NT2/D1 (cell line): ENCODE results near the gene TMEM164.

Source experiments
- DNase-seq: peaks from one replicate; pipeline ENCODE4 v3.0.0-alpha.2; 2011; ENCODE audit warnings: low read depth, low spot score
- H3K27me3 ChIP-seq: 2 replicates; pipeline ENCODE4 v1.6.0; 2011; ENCODE audit warnings: mild to moderate bottlenecking; ENCODE audit not compliant: insufficient read length, insufficient read depth
- H3K36me3 ChIP-seq: 2 replicates; pipeline ENCODE4 v1.6.1; 2011; ENCODE audit warnings: mild to moderate bottlenecking, low read length, mixed read lengths; ENCODE audit not compliant: insufficient read depth, insufficient read length
- H3K4me1 ChIP-seq: 2 replicates; pipeline ENCODE4 v1.5.1; 2011; ENCODE audit not compliant: insufficient read depth, insufficient read length
- H3K4me3 ChIP-seq: 2 replicates; pipeline ENCODE4 v1.5.1; 2011; ENCODE audit warnings: low read depth; ENCODE audit not compliant: insufficient read length
- H3K9ac ChIP-seq: 2 replicates; pipeline ENCODE4 v1.6.0; 2011; ENCODE audit warnings: low read depth; ENCODE audit not compliant: insufficient read length
- H3K9me3 ChIP-seq: 2 replicates; pipeline ENCODE4 v1.5.1; 2011; ENCODE audit warnings: mild to moderate bottlenecking, low read length; ENCODE audit not compliant: insufficient read depth
- SUZ12 ChIP-seq: IDR thresholded peaks from 2 replicates; pipeline ENCODE4 v1.6.1; 2011; ENCODE audit not compliant: insufficient read length, insufficient read depth; ENCODE audit errors: extremely low read depth
- YY1 ChIP-seq: IDR thresholded peaks from 2 replicates; pipeline ENCODE4 v1.6.1; 2011; ENCODE audit not compliant: insufficient read length, insufficient read depth
- ZNF274 ChIP-seq: IDR thresholded peaks from 2 replicates; pipeline ENCODE4 v1.6.1; 2011; ENCODE audit warnings: mild to moderate bottlenecking, low read depth, low read length

Gene TMEM164

DNA sequence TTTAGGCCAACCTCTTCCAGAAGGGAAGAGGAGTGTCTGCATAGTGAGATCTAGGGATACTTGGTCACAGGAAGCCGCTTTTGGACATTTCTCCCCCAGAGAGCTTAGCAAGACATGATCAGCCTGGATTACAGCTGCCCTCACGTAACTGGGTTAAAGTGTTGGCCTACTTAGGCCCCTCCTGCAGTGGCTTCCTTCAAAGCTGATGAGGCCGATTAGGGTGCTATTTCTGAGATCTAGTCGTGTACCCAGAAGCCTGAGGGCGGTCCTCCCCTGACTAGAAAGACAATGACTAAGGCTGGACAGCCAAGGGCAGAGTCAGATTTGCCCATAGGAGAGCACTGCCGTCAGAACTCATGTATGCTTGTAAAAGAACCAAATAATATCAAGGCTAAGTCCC is 180.0 kb downstream of the TMEM164 start:
- Histone ChIP-seq H3K27me3 (no peaks in the 10 kb centered on the region), H3K4me3 (no peak overlapping the region), H3K36me3 (peaks cover 4% of the 10 kb centered on the region), H3K4me1 (peaks cover 3% of the 10 kb centered on the region), H3K9ac (no peak overlapping the region), H3K9me3 (no peaks in the 10 kb centered on the region)
- TF ChIP-seq SUZ12 (no peak), ZNF274 (no peak), YY1 (no peak)
- DNase-seq, result no peak

DNA sequence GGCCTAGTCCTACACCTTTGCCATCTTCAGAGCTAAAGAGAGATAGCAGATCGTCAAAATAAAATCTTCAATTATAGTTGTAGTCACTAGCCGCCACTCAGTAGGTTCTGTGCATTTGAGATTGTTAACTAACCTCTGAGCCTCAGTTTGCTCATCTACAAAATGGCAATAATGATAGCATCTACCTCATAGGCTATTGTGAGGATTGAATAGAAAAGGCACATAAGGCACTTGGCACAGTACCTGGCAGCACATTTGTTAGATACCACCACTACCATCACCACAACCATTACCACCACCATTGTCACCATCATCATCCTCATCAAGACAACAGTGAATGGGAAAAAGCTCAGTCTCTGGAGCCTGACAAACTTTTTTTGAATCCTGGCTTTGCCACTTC is 180.4 kb downstream of the TMEM164 start:
- peaks cover 3% of the 10 kb centered on the region for H3K4me1 ChIP-seq
- no peak overlapping the region for H3K4me3 ChIP-seq
- H3K36me3 ChIP-seq, result peaks cover 2% of the 10 kb centered on the region
- TF ChIP-seq ZNF274 (no peak), SUZ12 (no peak), YY1 (no peak)
- no peak overlapping the region for H3K9ac ChIP-seq
- DNase-seq, result no peak
- no peaks in the 10 kb centered on the region for H3K27me3 ChIP-seq
- H3K9me3 ChIP-seq, result no peaks in the 10 kb centered on the region

DNA sequence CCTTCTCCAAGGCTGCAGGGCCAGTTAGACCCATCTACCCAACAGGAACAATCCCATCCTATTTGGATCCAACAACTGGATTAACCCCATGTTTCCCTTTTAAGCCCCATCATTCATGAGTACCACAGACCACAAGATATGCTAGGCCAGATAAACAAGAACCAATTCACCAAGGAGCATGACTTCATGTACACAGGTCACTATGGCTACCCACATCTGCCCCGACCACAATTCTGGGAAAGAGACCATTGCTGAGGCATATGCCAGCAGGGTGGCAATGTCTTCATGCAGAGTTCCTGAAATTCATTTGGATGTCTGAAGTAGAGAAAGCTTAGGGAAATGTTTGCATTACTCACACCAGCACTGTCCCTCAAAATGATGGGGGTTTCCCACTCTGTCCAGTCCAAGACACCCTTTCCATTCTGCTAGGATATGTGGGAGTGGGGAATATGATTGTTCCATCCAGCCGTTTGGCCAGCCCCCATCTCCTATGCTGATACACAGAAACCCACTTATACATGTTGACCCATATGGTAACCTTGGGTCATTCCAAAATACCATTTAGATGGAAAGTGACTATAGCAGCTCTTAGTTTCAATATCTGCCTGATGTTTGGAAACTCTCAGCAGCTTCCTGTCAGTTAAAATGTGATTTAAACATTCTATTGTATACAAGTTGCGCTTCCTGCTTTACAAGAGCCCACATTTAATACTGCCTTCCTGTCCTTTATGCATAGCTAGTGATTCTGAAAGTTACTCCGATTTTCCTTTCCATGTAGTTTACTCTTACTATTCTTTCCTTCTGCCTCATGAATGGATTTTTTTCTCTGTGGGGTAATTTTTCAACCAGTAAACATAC is 186.0 kb downstream of the TMEM164 start:
- Histone ChIP-seq H3K9ac (no peak overlapping the region), H3K4me1 (no peaks in the 10 kb centered on the region), H3K36me3 (no peaks in the 10 kb centered on the region), H3K27me3 (no peaks in the 10 kb centered on the region), H3K4me3 (no peak overlapping the region), H3K9me3 (no peaks in the 10 kb centered on the region)
- no peak for DNase-seq
- no peak for TF ChIP-seq YY1
- TF ChIP-seq SUZ12, result no peak
- TF ChIP-seq ZNF274, result no peak

DNA sequence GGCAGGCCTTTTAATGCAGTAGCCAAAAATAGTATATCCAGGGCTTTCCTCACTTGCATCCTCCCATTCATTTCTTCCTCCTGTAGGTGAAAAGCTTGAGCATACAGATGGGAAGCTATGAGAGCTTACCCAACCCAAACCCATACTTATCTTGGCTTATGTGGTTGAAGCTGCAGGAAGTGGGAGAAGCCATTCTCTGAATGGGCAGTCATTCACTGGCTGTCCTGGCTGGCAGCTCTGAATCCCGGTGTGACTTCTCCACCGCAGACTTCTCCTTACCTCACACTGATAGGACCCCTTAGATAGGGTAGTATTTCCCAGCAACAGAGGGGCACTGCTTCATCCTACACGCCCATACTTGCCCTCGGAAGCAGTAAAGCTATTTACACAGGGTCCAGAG is 189.6 kb downstream of the TMEM164 start:
- Histone ChIP-seq H3K9ac (no peak overlapping the region), H3K4me3 (no peak overlapping the region), H3K27me3 (no peaks in the 10 kb centered on the region), H3K36me3 (no peaks in the 10 kb centered on the region), H3K9me3 (no peaks in the 10 kb centered on the region), H3K4me1 (no peaks in the 10 kb centered on the region)
- no peak for DNase-seq
- no peak for TF ChIP-seq YY1
- no peak for TF ChIP-seq ZNF274
- no peak for TF ChIP-seq SUZ12

DNA sequence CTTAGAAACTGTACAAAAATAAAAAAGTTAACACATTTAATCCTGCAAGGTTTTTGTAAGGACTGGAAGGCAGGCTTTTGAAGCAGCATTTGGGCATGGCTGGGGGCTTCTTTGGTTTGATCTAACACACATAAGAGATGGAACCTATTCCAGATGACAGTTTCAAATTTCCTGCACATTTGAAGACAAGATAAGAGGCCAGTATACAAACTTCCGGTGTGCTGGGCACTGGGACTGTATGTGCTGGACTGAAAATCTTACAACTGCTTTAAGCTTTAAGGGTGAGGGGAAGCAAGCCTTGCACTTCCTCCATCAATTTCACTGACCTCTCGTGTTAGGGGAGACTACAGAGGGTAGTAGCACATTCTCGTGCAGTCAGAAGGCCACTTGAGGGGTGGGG is 192.1 kb downstream of the TMEM164 start:
- Histone ChIP-seq H3K36me3 (peaks cover 5% of the 10 kb centered on the region), H3K9ac (no peak overlapping the region), H3K4me1 (no peaks in the 10 kb centered on the region), H3K4me3 (no peak overlapping the region), H3K27me3 (no peaks in the 10 kb centered on the region), H3K9me3 (no peaks in the 10 kb centered on the region)
- DNase-seq, result no peak
- TF ChIP-seq ZNF274 (no peak), SUZ12 (no peak), YY1 (no peak)

DNA sequence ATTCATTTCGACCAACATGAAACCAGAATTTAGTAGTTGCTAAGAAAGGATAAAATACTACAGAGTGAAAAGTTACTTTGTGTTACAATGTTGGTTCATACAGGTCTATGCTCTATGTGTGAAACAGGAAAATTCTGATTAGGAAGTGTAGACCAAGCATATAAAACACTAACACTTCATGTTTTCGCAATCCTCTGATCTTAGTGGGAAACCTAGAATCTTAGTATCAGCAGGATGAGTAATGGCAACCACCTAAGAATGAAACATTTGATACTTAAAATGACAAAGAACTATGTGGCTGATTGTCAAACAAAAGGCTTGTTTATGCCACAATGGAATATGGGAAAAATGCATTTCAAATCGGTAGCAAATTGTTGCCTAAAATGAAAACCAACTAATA is 198.9 kb downstream of the TMEM164 start:
- H3K9ac ChIP-seq, result no peak overlapping the region
- no peak overlapping the region for H3K4me3 ChIP-seq
- H3K4me1 ChIP-seq, result no peaks in the 10 kb centered on the region
- H3K9me3 ChIP-seq, result no peaks in the 10 kb centered on the region
- DNase-seq, result no peak
- no peaks in the 10 kb centered on the region for H3K27me3 ChIP-seq
- TF ChIP-seq SUZ12, result no peak
- TF ChIP-seq YY1, result no peak
- no peak for TF ChIP-seq ZNF274
- H3K36me3 ChIP-seq, result peaks cover 7% of the 10 kb centered on the region

DNA sequence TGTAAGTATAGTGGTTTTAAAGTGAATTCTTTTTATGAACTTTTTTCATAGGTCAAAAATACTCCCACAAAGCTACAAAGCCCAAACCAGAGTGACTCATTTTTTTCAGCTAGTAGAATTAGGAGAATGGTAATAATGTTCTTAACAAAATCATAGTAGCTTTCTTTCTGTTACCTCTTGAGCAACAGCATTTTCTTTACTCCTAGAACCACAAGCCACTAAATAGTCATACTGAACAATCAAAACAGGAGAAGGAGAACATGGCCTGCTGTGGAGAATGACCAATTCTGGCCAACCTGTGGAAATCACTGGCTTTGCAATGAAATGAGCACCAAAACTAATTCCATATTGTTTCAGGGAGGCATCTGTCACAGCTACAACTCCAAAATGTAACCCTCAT is 202.1 kb downstream of the TMEM164 start:
- no peak for DNase-seq
- Histone ChIP-seq H3K4me1 (no peaks in the 10 kb centered on the region), H3K9ac (no peak overlapping the region)

More for the DNA sequence above, 202.1 kb downstream of the TMEM164 start:
- Histone ChIP-seq H3K9me3 (no peaks in the 10 kb centered on the region), H3K4me3 (no peak overlapping the region), H3K36me3 (peaks cover 2% of the 10 kb centered on the region), H3K27me3 (no peaks in the 10 kb centered on the region)
- TF ChIP-seq ZNF274 (no peak), YY1 (no peak), SUZ12 (no peak)
